PC-9 (cell line): Measurements from ENCODE around the gene SULT1E1. TPM values are rescaled to one million over a fixed set of nuclear protein-coding genes. Genes with fewer than 3 reads are reported as not detected.

Experiments
- BruUV-seq: library from RNA; stranded (reverse); fragments of 400-500 nt; replicated peaks from 2 replicates; lab custom pipeline; 2021; lab: Mats Ljungman, UMichigan
- CTCF ChIA-PET: fragments of 300-600 bp; sonication (Branson Sonifier 250); formaldehyde crosslinking; loops from one replicate; lab custom pipeline; 2022; ENCODE audit warnings: antibody characterized with exemption; lab: Charles Lee
- POLR2A ChIA-PET: fragments of 300-600 bp; sonication (Branson Sonifier 250); formaldehyde crosslinking; loops from one replicate; lab custom pipeline; 2022; ENCODE audit warnings: antibody characterized with exemption; ENCODE audit not compliant: unreplicated experiment; lab: Charles Lee
- DNase-seq, 2 experiments: peaks; one replicate each; pipeline versions ENCODE4 v3.0.0 to v3.0.0-alpha.2; 2015 to 2022; ENCODE audit warnings: mixed read lengths in 1 of 2
- H2AFZ ChIP-seq: fragments of 200-600 bp; sonication (generic); 2 replicates; pipeline ENCODE4 v1.8.1; 2017; ENCODE audit warnings: antibody characterized with exemption
- H3F3A ChIP-seq: fragments of 200-600 bp; sonication (generic); 2 replicates; pipeline ENCODE4 v1.8.1; 2017; ENCODE audit warnings: antibody characterized with exemption, mild to moderate bottlenecking, low read depth; ENCODE audit not compliant: insufficient read depth
- H3K27ac ChIP-seq: fragments of 200-600 bp; sonication (generic); 2 replicates; pipeline ENCODE4 v1.6.1; 2016; ENCODE audit warnings: mixed run types
- H3K27me3 ChIP-seq: fragments of 200-600 bp; sonication (generic); 2 replicates; pipeline ENCODE4 v1.6.1; 2016; ENCODE audit warnings: low read depth, mixed run types; ENCODE audit not compliant: insufficient read depth
- H3K36me3 ChIP-seq: fragments of 200-600 bp; sonication (generic); 2 replicates; pipeline ENCODE4 v1.6.1; 2016; ENCODE audit warnings: low read depth, mixed run types
- H3K4me1 ChIP-seq: fragments of 200-600 bp; sonication (generic); replicated peaks from 2 replicates; pipeline ENCODE4 v1.6.1; 2016; ENCODE audit warnings: mixed run types; ENCODE audit not compliant: insufficient read depth
- H3K4me2 ChIP-seq: fragments of 200-600 bp; sonication (generic); 2 replicates; pipeline ENCODE4 v1.6.1; 2017; ENCODE audit warnings: mixed run types
- H3K4me3 ChIP-seq: fragments of 200-600 bp; sonication (generic); 2 replicates; pipeline ENCODE4 v1.6.1; 2016; ENCODE audit warnings: mixed run types
- H3K79me2 ChIP-seq: fragments of 200-600 bp; sonication (generic); 2 replicates; pipeline ENCODE4 v1.6.1; 2017; ENCODE audit warnings: low read depth, mixed run types
- H3K9me2 ChIP-seq: fragments of 200-600 bp; sonication (generic); 2 replicates; pipeline ENCODE4 v1.8.1; 2017; ENCODE audit warnings: mild to moderate bottlenecking; ENCODE audit not compliant: insufficient read depth
- H3K9me3 ChIP-seq: fragments of 200-600 bp; sonication (generic); 2 replicates; pipeline ENCODE4 v1.8.1; 2016; ENCODE audit warnings: low read depth; ENCODE audit not compliant: insufficient read depth
- H4K20me1 ChIP-seq: fragments of 200-600 bp; sonication (generic); 2 replicates; pipeline ENCODE4 v1.8.1; 2017; ENCODE audit not compliant: insufficient read depth
- EZH2 ChIP-seq: fragments of 200-600 bp; sonication (generic); IDR thresholded peaks from 2 replicates; pipeline ENCODE4 v1.8.0; 2017; ENCODE audit warnings: antibody characterized with exemption, low read depth
- intact Hi-C: fragments of 100-400 bp; cut with micrococcal nuclease; formaldehyde crosslinking; loops from one replicate; pipeline ENCODE4 v1.10.0; 2022; ENCODE audit not compliant: unreplicated experiment
- total RNA-seq: library from RNA; stranded (reverse); gene quantifications from 2 replicates; pipeline ENCODE4 v1.2.3, GENCODE V29; 2021
- TF ChIP-seq, protein P1 (sequence below): fragments of 200-600 bp; sonication (generic); conservative IDR thresholded peaks from 2 replicates; pipeline ENCODE4 v1.6.1; 2017; ENCODE audit warnings: mixed run types, antibody characterized with exemption, mild to moderate bottlenecking, moderate library complexity

The SULT1E1 gene
- total RNA-seq, 1 experiment from 2014 or later: not detected

DNA sequence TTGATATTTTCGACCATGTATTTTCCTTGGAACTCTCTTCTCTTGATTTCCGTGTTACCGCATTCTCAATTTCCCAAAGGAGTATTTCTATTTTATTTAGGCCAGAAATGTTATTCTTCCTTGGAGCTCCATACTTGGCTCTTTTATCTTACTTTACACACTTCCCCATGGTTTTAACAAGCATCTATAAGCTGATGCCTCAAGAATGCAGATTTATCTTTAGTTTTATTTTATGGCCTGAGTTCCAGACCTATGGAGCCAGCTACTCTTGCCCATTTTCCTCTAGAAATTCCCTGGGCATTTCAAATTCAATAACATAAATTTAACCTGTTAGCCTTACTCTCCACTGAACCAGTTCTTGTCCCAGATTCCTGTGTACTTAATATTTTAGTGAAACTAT is 43.7 kb downstream of the SULT1E1 start:
- POLR2A ChIA-PET: no interaction called here

DNA sequence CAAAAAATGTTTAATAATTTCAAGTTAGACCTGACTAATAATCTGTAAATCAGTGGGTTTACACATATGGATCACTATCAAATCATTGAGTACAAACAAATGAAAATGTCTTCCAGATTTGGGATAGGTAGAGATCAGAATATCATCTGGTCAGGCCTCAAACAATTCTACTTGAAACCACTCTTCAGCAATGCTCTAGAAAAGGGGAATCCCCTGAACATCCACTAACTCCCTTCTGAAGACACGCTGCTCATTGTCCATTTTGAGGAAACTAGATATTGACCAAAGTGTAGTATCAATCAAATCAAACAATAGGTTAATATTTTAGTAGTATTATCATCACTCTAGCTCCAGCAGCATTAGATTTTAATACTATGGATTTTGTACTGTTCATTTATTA is 46.3 kb downstream of the SULT1E1 start:
- intact Hi-C loops: no loop called here
- Histone ChIP-seq H3K9me3 (no peaks in the 10 kb centered on the region), H3K27ac (no peak overlapping the region), H4K20me1 (no peaks in the 10 kb centered on the region), H3K9me2 (no peaks in the 10 kb centered on the region), H3K4me1 (no peaks in the 10 kb centered on the region), H3K4me3 (no peak overlapping the region), H3F3A (no peaks in the 10 kb centered on the region), H3K36me3 (no peaks in the 10 kb centered on the region), H3K4me2 (no peak overlapping the region), H3K79me2 (no peaks in the 10 kb centered on the region), H3K27me3 (no peaks in the 10 kb centered on the region), H2AFZ (no peak overlapping the region)
- POLR2A ChIA-PET: no interaction called here
- CTCF ChIA-PET: no interaction called here
- BruUV-seq: no TSS peak
- DNase-seq: no peak
- TF ChIP-seq, protein P1, sequence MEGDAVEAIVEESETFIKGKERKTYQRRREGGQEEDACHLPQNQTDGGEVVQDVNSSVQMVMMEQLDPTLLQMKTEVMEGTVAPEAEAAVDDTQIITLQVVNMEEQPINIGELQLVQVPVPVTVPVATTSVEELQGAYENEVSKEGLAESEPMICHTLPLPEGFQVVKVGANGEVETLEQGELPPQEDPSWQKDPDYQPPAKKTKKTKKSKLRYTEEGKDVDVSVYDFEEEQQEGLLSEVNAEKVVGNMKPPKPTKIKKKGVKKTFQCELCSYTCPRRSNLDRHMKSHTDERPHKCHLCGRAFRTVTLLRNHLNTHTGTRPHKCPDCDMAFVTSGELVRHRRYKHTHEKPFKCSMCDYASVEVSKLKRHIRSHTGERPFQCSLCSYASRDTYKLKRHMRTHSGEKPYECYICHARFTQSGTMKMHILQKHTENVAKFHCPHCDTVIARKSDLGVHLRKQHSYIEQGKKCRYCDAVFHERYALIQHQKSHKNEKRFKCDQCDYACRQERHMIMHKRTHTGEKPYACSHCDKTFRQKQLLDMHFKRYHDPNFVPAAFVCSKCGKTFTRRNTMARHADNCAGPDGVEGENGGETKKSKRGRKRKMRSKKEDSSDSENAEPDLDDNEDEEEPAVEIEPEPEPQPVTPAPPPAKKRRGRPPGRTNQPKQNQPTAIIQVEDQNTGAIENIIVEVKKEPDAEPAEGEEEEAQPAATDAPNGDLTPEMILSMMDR: no peak

More for the DNA sequence above, 43.7 kb downstream of the SULT1E1 start:
- no peak overlapping the region for H3K4me3 ChIP-seq
- TF ChIP-seq, protein P1: no peak
- no peak for TF ChIP-seq EZH2
- CTCF ChIA-PET: no interaction called here
- BruUV-seq: no TSS peak
- DNase-seq: no peak
- H3K79me2 ChIP-seq: no peaks in the 10 kb centered on the region
- no peak overlapping the region for H2AFZ ChIP-seq
- no peaks in the 10 kb centered on the region for H4K20me1 ChIP-seq
- no peaks in the 10 kb centered on the region for H3K4me1 ChIP-seq
- H3F3A ChIP-seq: no peaks in the 10 kb centered on the region
- intact Hi-C loops: no loop called here
- no peaks in the 10 kb centered on the region for H3K27me3 ChIP-seq
- H3K9me2 ChIP-seq: no peaks in the 10 kb centered on the region
- H3K27ac ChIP-seq: no peak overlapping the region
- H3K4me2 ChIP-seq: no peak overlapping the region
- H3K36me3 ChIP-seq: no peaks in the 10 kb centered on the region
- no peaks in the 10 kb centered on the region for H3K9me3 ChIP-seq

DNA sequence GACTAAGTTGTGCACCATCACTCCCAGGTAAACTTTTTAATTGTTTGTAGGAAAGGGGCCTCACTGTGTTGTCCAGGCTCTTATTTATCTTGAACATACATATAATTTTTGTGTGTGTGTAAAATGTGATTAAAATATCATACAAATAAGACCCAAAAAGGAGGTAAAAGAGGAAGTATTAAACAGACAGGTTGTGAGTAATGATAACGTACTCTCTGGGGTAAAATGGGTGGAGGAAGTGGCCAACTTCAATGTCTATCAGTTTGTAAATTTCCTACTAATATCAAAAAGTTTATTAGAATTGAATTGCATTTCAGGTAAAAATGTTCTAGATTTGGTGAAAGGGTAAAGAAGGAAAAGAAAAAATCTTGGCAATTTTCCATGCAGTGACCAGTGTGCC is 48.8 kb downstream of the SULT1E1 start:
- ChIA-PET POLR2A (no interaction called here), CTCF (no interaction called here)
- Histone ChIP-seq H3K79me2 (no peaks in the 10 kb centered on the region), H3K27me3 (no peaks in the 10 kb centered on the region), H2AFZ (no peak overlapping the region), H3K4me3 (no peak overlapping the region), H4K20me1 (no peaks in the 10 kb centered on the region), H3K9me2 (no peaks in the 10 kb centered on the region), H3K36me3 (no peaks in the 10 kb centered on the region), H3K9me3 (no peaks in the 10 kb centered on the region), H3K4me1 (no peaks in the 10 kb centered on the region), H3F3A (no peaks in the 10 kb centered on the region), H3K27ac (no peak overlapping the region), H3K4me2 (no peak overlapping the region)
- no TSS peak for BruUV-seq
- TF ChIP-seq, protein P1: no peak
- no peak for TF ChIP-seq EZH2
- intact Hi-C loops: no loop called here
- no peak for DNase-seq
